SK-N-MC (cell line): ENCODE measurements around the gene FCER2.

ENCODE experiments used
- EZH2 ChIP-seq: fragments of 200-600 bp; sonication (generic); IDR thresholded peaks from one replicate; pipeline ENCODE4 v1.6.1; 2017; ENCODE audit warnings: antibody characterized with exemption
- FOXP2 ChIP-seq: optimal IDR thresholded peaks from 2 replicates; pipeline ENCODE3; 2011; ENCODE audit warnings: mild to moderate bottlenecking, moderate library complexity; ENCODE audit not compliant: insufficient read depth; ENCODE audit errors: extremely low read length, control extremely low read depth
- POLR2AphosphoS5 ChIP-seq: IDR thresholded peaks from 2 replicates; pipeline ENCODE4 v1.6.1; 2012; ENCODE audit warnings: mild to moderate bottlenecking, low read depth, low read length, borderline replicate concordance

DNA sequence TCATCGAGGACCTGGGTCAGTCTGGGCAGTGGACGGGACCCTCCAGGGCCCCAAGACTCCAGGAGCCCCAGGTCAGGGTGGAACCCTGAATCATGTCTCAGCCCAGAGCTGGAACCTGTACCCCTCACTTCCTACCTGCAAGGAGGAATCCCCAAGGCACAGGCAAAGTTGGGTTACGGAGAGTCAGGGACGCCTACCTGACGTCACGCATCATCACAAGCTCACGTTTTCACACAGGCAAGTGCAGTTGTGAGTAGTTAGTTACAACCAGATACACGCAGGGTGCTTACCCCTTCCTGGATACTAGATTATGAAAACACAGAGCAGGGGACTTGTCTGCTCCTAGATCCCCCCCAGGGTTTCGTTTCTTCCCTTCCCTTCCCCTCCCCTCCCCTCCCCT lies 31.1 kb downstream of the FCER2 start:
- no peak for TF ChIP-seq POLR2AphosphoS5
- TF ChIP-seq EZH2: no peak
- TF ChIP-seq FOXP2: no peak
